GM12878 (cell line): Measurements from ENCODE around the gene DCBLD2. TPM values are rescaled to one million over a fixed set of nuclear protein-coding genes. Genes with fewer than 3 reads are reported as not detected.
"Not testable (repeated sequence)": the region's sequence is repeated elsewhere in the genome, so short reads cannot be mapped to it uniquely, and the experiment has no call there.

Source experiments
- ATAC-seq: fragments of 200-7000 bp; cut with Tn5 transposase; 3 replicates; pipeline ENCODE4 v1.9.1; 2020; ENCODE audit warnings: mild to moderate bottlenecking, moderate library complexity
- BruUV-seq: library from RNA; stranded (reverse); fragments of 400-500 nt; replicated peaks from 2 replicates; lab custom pipeline; 2021; lab: Mats Ljungman, UMichigan
- CTCF ChIA-PET: fragments of 300-600 bp; sonication (Branson Sonifier 250); formaldehyde crosslinking; extraction: SDS; loops from one replicate; lab custom pipeline; 2021; ENCODE audit warnings: inconsistent platforms; lab: Yijun Ruan, JAX
- POLR2A ChIA-PET: fragments of 350-600 bp; formaldehyde crosslinking; extraction: SDS; loops from one replicate; lab custom pipeline; 2021; ENCODE audit warnings: inconsistent platforms; lab: Charles Lee
- RAD21 ChIA-PET: fragments of 300-600 bp; sonication (Branson Sonifier 250); formaldehyde crosslinking; loops from one replicate; lab custom pipeline; 2023; ENCODE audit warnings: antibody characterized with exemption; ENCODE audit not compliant: unreplicated experiment; lab: Charles Lee
- SMC1A ChIA-PET: fragments of 300-600 bp; sonication (Branson Sonifier 250); formaldehyde crosslinking; loops from one replicate; lab custom pipeline; 2023; ENCODE audit not compliant: unreplicated experiment, uncharacterized antibody; lab: Charles Lee
- DNase-seq: peaks from one replicate; pipeline ENCODE4 v3.0.0-alpha.2; 2011; ENCODE audit warnings: low read depth, low spot score
- FAIRE-seq: peaks from 3 replicates; lab custom pipeline; 2011; peaks lifted over from hg19 to GRCh38; lab: Jason Lieb, UNC
- H2AFZ ChIP-seq: 2 replicates; pipeline ENCODE4 v1.6.0; 2011; ENCODE audit warnings: low read depth, low read length, control low read depth; ENCODE audit not compliant: control insufficient read depth
- H3K27ac ChIP-seq: 2 replicates; pipeline ENCODE4 v1.5.1; 2011; ENCODE audit warnings: control low read depth; ENCODE audit not compliant: control insufficient read depth, insufficient read depth
- H3K27me3 ChIP-seq, 2 experiments: replicated peaks in 1 of 2; 2 replicates each; pipeline versions ENCODE4 v1.6.0 to v1.6.1; 2011; ENCODE audit warnings: low read length in 1 of 2; ENCODE audit not compliant: control insufficient read depth in 2 of 2, insufficient read depth in 2 of 2
- H3K36me3 ChIP-seq, 2 experiments: 2 replicates each; pipeline ENCODE4 v1.5.1; 2011; ENCODE audit warnings: low read length in 1 of 2; ENCODE audit not compliant: control insufficient read depth in 2 of 2, insufficient read depth in 2 of 2
- H3K4me1 ChIP-seq: 2 replicates; pipeline ENCODE4 v1.6.1; 2011; ENCODE audit warnings: mild to moderate bottlenecking, low read length, moderate library complexity, mixed read lengths; ENCODE audit not compliant: control insufficient read depth, insufficient read depth
- H3K4me2 ChIP-seq: 2 replicates; pipeline ENCODE4 v1.6.0; 2011; ENCODE audit warnings: control low read depth; ENCODE audit not compliant: control insufficient read depth, insufficient read depth
- H3K4me3 ChIP-seq: fragments of 200-600 bp; sonication (generic); 2 replicates; pipeline ENCODE4 v1.5.1; 2016
- H3K79me2 ChIP-seq: 2 replicates; pipeline ENCODE4 v1.6.0; 2011; ENCODE audit warnings: low read length; ENCODE audit not compliant: control insufficient read depth, insufficient read depth
- H3K9ac ChIP-seq: 2 replicates; pipeline ENCODE4 v1.8.0; 2011; ENCODE audit warnings: low read length, control low read depth, mixed read lengths; ENCODE audit not compliant: control insufficient read depth, insufficient read depth
- H3K9me3 ChIP-seq: replicated peaks from 3 replicates; pipeline ENCODE4 v1.5.1; 2011; ENCODE audit warnings: mild to moderate bottlenecking, low read length; ENCODE audit not compliant: control insufficient read depth, insufficient read depth
- H4K20me1 ChIP-seq: 2 replicates; pipeline ENCODE4 v1.6.0; 2011; ENCODE audit not compliant: control insufficient read depth, insufficient read depth
- BACH1 ChIP-seq: fragments of 450-650 bp; IDR thresholded peaks from 2 replicates; pipeline ENCODE4 v1.6.1; 2017; ENCODE audit warnings: mild to moderate bottlenecking, borderline replicate concordance
- CBX3 ChIP-seq: fragments of 200-600 bp; sonication (generic); IDR thresholded peaks from 2 replicates; pipeline ENCODE4 v1.6.1; 2016; ENCODE audit warnings: low read depth, borderline replicate concordance
- CHD4 ChIP-seq: fragments of 200-600 bp; sonication (generic); IDR thresholded peaks from 2 replicates; pipeline ENCODE4 v1.6.1; 2016; ENCODE audit warnings: mild to moderate bottlenecking
- EED ChIP-seq: sonication (generic); IDR thresholded peaks from 2 replicates; pipeline ENCODE4 v1.6.1; 2016; ENCODE audit warnings: antibody characterized with exemption, low read depth
- EGR1 ChIP-seq, 2 experiments: IDR thresholded peaks; 1 replicate in 1 of 2; 2 replicates in 1 of 2; pipeline ENCODE4 v1.6.1; 2011 to 2012; ENCODE audit warnings: low read depth in 2 of 2, low read length in 2 of 2, borderline replicate concordance in 1 of 2, mild to moderate bottlenecking in 1 of 2, moderate library complexity in 1 of 2
- ESRRA ChIP-seq: IDR thresholded peaks from 2 replicates; pipeline ENCODE4 v1.6.1; 2012; ENCODE audit warnings: mild to moderate bottlenecking, low read length, improper control_type of control experiment
- MYC ChIP-seq: IDR thresholded peaks from 2 replicates; pipeline ENCODE4 v1.6.1; 2011; ENCODE audit warnings: mild to moderate bottlenecking, low read length, moderate library complexity, inconsistent platforms; ENCODE audit not compliant: insufficient read depth, insufficient replicate concordance, insufficient read length, severe bottlenecking
- NFIC ChIP-seq: IDR thresholded peaks from 2 replicates; pipeline ENCODE4 v1.6.1; 2012; ENCODE audit warnings: low read depth, mild to moderate bottlenecking, inconsistent platforms, low read length, moderate library complexity
- NFXL1 ChIP-seq: fragments of 450-650 bp; IDR thresholded peaks from 2 replicates; pipeline ENCODE4 v1.6.1; 2017; ENCODE audit warnings: antibody characterized with exemption, mild to moderate bottlenecking, borderline replicate concordance
- RB1 ChIP-seq: fragments of 450-650 bp; formaldehyde crosslinking; IDR thresholded peaks from 2 replicates; pipeline ENCODE4 v1.6.1; 2017; ENCODE audit warnings: mild to moderate bottlenecking, borderline replicate concordance
- TARDBP ChIP-seq: IDR thresholded peaks from 2 replicates; pipeline ENCODE4 v1.6.1; 2016; ENCODE audit warnings: borderline replicate concordance
- YBX1 ChIP-seq: fragments of 450-650 bp; IDR thresholded peaks from 2 replicates; pipeline ENCODE4 v1.6.1; 2016; ENCODE audit warnings: antibody characterized with exemption
- WGBS: methylation state at CpG from one replicate; pipeline ENCODE4 v1.1.6; 2016; ENCODE audit warnings: low lambda C conversion rate; ENCODE audit not compliant: insufficient replicate concordance, insufficient coverage; ENCODE audit errors: missing lambda C conversion rate; 5-methylcytosine and 5-hydroxymethylcytosine counted together
- in situ Hi-C: fragments of 300-500 bp; cut with MboI; formaldehyde crosslinking; loops from 9 replicates; pipeline ENCODE4 v1.14.3; 2018; ENCODE audit warnings: mixed read lengths
- intact Hi-C: fragments of 100-400 bp; cut with micrococcal nuclease; formaldehyde crosslinking; loops from one replicate; pipeline ENCODE4 v1.14.2; 2022; ENCODE audit not compliant: unreplicated experiment
- polyA plus RNA-seq, 11 experiments: library from polyadenylated mRNA; depleted of rRNA in 4 of 11; unstranded in 6 of 11; stranded (reverse) in 5 of 11; fragments of >200 nt; fragmentation: Nextera tagmentation in 4 of 11; fragmentation: Illumina TruSeq in 1 of 11; extraction: Ambion mirVana in 4 of 11; extraction: Trizol in 1 of 11; gene quantifications; 1 replicate in 1 of 11; 2 replicates in 10 of 11; pipeline versions ENCODE4 v1.2.1 to v1.2.3, GENCODE V29; 2011 to 2016; ENCODE audit warnings: inconsistent platforms in 2 of 11, missing spikeins in 2 of 11, low read depth in 1 of 11
- total RNA-seq, 4 experiments: library from RNA; depleted of rRNA in 3 of 4; stranded (reverse); fragments of >200 nt in 3 of 4; fragmentation: Illumina TruSeq in 1 of 4; extraction: Trizol in 1 of 4; gene quantifications; 2 replicates each; pipeline versions ENCODE4 v1.2.1 to v1.2.3, GENCODE V29; 2013 to 2021

DCBLD2 gene
- total and polyA plus RNA-seq, 10 of the 15 experiments (the other 5 are each of a cell fraction or from before 2014, with no cell fraction given), result 1.6 to 5.9 (median 4.7) TPM

- Histone ChIP-seq H3K4me3 (no peak overlapping the region), H3K27me3 (no peaks in the 10 kb centered on the region), H3K9ac (no peak overlapping the region), H3K4me1 (no peaks in the 10 kb centered on the region), H3K9me3 (no peaks in the 10 kb centered on the region), H2AFZ (no peak overlapping the region), H4K20me1 (no peaks in the 10 kb centered on the region), H3K27ac (no peak overlapping the region), H3K36me3 (no peaks in the 10 kb centered on the region), H3K79me2 (no peaks in the 10 kb centered on the region), H3K4me2 (no peak overlapping the region)
- FAIRE-seq (no peak), ATAC-seq (no peak), DNase-seq (no peak)
- ChIA-PET POLR2A (no interaction called here), SMC1A (no interaction called here), CTCF (no interaction called here), RAD21 (no interaction called here)
- WGBS, result 73% methylated on average over 3 of the region's 3 CpGs
- TF ChIP-seq MYC, result no peak
- no peak for TF ChIP-seq TARDBP
- no peak for TF ChIP-seq NFXL1
- no peak for TF ChIP-seq CHD4
- no peak for TF ChIP-seq BACH1
- no peak for TF ChIP-seq ESRRA
- no peak for TF ChIP-seq CBX3
- no peak for TF ChIP-seq EGR1 (IDR thresholded peaks at IDR 0.05; ENCODE audit: borderline replicate concordance in 1 of 2, low read depth in 2 of 2, low read length in 2 of 2)
- TF ChIP-seq YBX1, result no peak
- TF ChIP-seq NFIC, result no peak
- no peak for TF ChIP-seq RB1
- no peak for TF ChIP-seq EED
- intact Hi-C loops, result no loop called here
- in situ Hi-C loops, result no loop called here
- BruUV-seq, result no TSS peak
Observed at GRCh38 chr3:98839846-98840245, 61.6 kb downstream of the DCBLD2 start.

DNA sequence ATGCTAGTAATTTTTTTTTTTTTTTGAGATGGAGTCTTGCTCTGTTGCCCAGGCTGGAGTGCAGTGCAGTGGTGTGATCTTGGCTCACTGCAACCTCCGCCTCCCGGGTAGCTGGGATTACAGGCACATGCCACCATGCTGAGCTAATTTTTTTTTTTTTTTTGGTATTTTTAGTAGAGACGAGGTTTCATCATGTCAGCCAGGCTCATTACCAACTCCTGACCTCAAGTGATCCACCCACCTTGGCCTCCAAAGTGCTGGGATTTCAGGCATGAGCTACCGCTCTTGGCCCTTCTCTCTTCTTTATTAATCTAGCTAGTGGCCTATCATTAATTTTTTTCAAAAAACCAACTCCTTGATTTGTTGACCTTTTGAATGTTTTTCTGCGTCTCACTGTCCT, 70.4 kb downstream of the DCBLD2 start:
- POLR2A ChIA-PET, H3K27me3 ChIP-seq: not testable (repeated sequence)

More for the DNA sequence above, 70.4 kb downstream of the DCBLD2 start:
- FAIRE-seq, ATAC-seq, H4K20me1 ChIP-seq, H3K36me3 ChIP-seq, H2AFZ ChIP-seq, in situ Hi-C loops, H3K4me2 ChIP-seq, intact Hi-C loops, H3K9me3 ChIP-seq, H3K4me1 ChIP-seq, BruUV-seq, H3K9ac ChIP-seq, H3K27ac ChIP-seq, H3K4me3 ChIP-seq, H3K79me2 ChIP-seq, DNase-seq: not testable (repeated sequence)
- CTCF ChIA-PET, result interaction anchor here (0.6 to 1.8 kb wide), 6 partner anchors 10 to 671 kb away, joined by 3 to 5 read pairs (median 4); no protein-coding TSS in a partner anchor
- SMC1A ChIA-PET, result interaction anchor here (0.6 to 1.4 kb wide), 3 partner anchors 10 to 267 kb away, joined by 3 to 5 read pairs (median 3); no protein-coding TSS in a partner anchor
- 93% methylated on average over 4 of the region's 5 CpGs for WGBS
- RAD21 ChIA-PET, result interaction anchor here (0.7 kb wide), 1 partner anchor 18 kb away, joined by 3 read pairs; no protein-coding TSS in a partner anchor
